Fibroblast of villous mesenchyme (primary cell): ENCODE results near the gene GLIS1. TPM values are rescaled to one million over a fixed set of nuclear protein-coding genes. Genes with fewer than 3 reads are reported as not detected.
A peak's percentile ranks its signal among the peaks of the same experiment; 100 is the strongest.

Experiments
- DNase-seq: peaks from one replicate; pipeline ENCODE4 v3.0.0-alpha.2; 2010; ENCODE audit warnings: low read depth
- H3K4me3 ChIP-seq: 2 replicates; pipeline ENCODE4 v1.5.1; 2011; ENCODE audit warnings: low read depth, mild to moderate bottlenecking, low read length
- total RNA-seq: library from RNA; depleted of rRNA; stranded (reverse); fragments of >200 nt; gene quantifications from 2 replicates; pipeline ENCODE4 v1.2.3, GENCODE V29; 2012
- TF ChIP-seq, protein P1 (sequence below): IDR thresholded peaks from 2 replicates; pipeline ENCODE4 v1.5.1; 2012; ENCODE audit warnings: low read depth, mild to moderate bottlenecking, low read length; ENCODE audit not compliant: insufficient read depth

Gene GLIS1
- total RNA-seq, 1 donor, result 0.43 TPM

DNA sequence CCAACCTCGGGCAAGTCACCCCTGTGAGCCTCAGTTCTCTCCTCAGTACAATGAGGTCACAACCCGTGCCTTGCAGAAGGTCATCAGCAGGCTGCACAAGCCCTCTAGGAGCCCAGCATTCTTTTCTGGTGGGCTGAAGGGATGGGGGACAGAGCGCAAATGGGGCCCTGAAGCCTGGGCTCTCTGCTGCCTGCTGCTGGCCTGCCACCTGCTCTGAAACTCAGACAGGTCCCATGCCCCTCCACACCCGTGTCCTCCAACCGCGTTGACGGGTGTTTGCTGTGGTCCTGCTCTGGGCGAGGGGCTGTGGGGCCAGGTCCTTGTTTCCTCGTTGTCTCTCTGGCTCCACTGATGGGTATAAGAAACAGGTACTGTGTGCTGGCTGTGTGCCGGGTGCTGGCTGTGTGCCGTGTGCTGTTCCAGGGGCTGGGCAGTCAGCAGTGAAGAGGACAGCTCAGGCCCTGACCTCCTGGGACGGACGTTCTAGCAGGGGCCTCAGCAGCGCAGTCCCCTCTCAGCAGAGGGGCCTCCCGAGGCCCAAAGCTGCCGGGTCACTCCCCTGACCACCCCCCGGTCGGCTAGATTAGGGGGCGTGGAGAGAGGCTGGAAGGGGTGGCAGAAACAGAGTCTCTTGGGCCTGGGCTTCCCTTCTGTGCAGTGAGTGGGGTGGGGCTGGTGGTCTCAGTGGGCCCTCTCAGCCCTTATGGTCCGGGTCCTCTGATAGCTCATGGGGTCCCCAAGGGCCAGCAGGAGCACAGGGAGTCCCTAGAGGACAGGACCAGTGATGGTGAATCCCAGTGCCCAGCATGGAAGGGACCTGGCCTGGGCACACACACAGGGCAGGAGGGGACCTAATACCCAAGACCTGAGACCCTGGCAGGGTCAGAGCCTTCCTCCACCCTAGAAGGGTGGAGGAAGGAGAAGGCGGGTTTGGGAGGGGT, 237.6 kb downstream of the GLIS1 start:
- TF ChIP-seq, protein P1, sequence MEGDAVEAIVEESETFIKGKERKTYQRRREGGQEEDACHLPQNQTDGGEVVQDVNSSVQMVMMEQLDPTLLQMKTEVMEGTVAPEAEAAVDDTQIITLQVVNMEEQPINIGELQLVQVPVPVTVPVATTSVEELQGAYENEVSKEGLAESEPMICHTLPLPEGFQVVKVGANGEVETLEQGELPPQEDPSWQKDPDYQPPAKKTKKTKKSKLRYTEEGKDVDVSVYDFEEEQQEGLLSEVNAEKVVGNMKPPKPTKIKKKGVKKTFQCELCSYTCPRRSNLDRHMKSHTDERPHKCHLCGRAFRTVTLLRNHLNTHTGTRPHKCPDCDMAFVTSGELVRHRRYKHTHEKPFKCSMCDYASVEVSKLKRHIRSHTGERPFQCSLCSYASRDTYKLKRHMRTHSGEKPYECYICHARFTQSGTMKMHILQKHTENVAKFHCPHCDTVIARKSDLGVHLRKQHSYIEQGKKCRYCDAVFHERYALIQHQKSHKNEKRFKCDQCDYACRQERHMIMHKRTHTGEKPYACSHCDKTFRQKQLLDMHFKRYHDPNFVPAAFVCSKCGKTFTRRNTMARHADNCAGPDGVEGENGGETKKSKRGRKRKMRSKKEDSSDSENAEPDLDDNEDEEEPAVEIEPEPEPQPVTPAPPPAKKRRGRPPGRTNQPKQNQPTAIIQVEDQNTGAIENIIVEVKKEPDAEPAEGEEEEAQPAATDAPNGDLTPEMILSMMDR, result no peak
- no peak for DNase-seq
- no peak overlapping the region for H3K4me3 ChIP-seq

DNA sequence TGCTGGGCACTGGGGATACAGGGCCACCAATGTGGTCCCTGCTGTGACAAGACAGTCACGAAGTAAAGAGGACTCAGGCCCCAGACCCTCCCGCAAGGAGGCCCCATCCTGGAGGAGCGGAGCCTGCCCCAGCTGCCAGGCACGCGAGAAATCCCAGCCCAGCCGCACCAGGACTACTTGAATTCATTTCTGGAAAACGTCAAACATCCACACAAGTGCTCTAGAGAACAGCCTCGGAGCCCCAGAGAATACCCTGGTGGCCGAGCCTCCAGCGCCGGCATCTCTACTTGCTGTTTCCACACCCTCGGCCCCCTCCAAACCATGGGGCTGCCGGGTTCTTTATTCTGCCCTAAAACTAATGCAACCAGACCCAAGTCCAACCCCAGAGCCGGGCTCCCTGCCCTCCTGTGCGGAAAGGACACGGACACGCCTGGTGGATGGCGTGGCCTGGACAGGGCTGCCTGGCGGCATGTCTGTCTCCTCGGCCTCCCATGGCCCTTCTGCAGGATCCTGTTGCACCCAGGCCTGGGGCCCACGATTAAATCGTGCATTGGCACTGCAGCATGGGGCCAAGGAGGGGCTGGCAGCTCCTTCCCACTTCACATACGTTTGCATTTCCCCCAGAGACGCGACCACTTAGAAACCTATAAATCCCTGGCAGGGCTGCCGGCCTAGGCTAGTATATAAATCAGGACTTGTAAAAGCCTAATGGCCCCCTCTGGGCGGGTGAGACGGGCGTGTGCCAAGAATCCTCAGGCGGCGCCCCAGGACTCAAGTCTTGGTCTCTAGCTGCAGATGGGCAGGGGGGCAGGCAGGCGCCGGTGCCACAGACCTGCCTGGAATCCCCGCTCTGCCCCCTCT, 238.5 kb downstream of the GLIS1 start:
- TF ChIP-seq, protein P1, result no peak
- DNase-seq, result no peak
- no peak overlapping the region for H3K4me3 ChIP-seq

- H3K4me3 ChIP-seq, result no peak overlapping the region
- no peak for DNase-seq
- TF ChIP-seq, protein P1, result no peak
These were observed 239.4 kb downstream of the GLIS1 start for GRCh38 chr1:53499257-53500203.

- TF ChIP-seq, protein P1, result no peak
- peak; percentile 17 for DNase-seq
- H3K4me3 ChIP-seq, result no peak overlapping the region
These were observed 240.3 kb downstream of the GLIS1 start for GRCh38 chr1:53498555-53499131.

GRCh38 chr1:53495633-53496345, 243.2 kb downstream of the GLIS1 start:
- TF ChIP-seq, protein P1, result no peak
- H3K4me3 ChIP-seq, result no peak overlapping the region
- no peak for DNase-seq
